ENCODE measurements around the gene HACD1.

HACD1 gene

DNA sequence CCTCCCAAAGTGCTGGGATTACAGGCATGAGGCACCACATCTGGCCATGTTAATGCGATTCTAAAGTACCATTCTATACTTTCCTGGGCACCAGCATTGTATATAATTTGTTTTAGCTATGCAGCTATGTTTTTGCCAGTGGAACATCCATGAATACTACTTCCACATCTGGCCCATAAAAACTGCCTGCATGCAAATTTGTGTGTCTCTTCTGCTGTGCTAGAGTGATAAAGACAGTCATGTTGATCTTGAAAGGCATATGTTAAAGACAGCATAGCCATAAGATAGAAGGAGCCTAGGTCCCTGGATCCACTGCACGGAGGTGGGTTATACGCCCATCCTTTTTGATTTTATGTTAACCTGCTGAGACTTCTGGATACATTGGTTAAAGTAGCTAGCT is 52.3 kb downstream of the HACD1 start:
- DNase-seq: no peak

DNA sequence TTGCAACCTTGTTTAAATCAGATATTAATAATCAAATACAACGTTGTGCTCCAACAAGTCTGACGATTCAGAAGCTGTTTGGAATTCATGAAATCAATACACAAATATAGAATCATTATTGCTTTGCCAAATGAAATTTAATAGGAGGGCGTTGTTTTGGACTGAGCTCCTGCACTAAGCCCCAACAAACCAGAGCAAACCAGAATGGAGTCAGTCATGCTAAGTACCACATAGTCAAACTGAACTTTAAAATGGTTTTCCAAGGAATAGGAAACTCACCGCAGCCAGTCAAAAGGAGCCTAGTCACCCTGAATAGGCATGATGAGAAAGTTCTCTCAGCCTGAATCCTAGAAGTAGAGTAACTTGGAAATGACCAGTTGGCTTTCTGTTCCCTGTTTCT is 53.7 kb downstream of the HACD1 start:
- DNase-seq: no peak

DNA sequence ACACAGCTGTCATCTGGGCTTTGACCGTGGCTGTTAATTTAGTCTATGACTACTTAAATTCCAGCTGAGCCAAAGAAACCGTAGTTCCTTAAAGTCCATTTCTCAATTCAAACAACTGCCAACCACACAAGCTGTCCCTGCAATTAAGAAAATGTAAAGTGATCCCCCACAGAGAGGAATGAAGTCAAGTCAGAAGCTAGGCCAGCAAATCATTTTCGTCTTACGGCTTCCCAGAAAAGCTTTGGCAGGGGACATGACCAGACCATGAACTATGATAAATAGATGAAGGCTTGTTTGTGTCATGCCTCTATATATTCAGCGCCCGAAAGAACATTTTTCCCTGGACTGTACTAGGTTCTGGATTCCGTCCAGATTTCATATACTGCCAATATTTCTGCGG is 54.6 kb downstream of the HACD1 start:
- DNase-seq: no peak

DNA sequence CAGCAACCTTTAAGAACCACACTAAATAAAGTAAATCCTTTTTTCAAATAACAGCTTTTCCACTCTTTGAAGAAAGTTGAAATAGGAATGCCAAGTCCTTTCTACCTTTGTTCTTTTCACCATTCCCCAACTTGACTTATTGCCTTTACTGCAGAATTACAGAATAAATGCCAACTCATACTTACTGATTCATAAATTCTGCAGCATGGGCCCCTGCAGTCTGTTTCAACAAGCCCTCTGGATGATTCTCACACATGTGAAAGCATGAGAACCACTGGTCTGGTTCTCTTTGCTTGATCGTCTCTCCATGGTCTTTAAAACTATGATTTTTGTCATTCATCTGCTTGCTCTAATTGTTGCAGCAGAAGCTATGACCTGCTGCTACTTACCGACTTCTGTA is 56.1 kb downstream of the HACD1 start:
- no peak for DNase-seq

DNA sequence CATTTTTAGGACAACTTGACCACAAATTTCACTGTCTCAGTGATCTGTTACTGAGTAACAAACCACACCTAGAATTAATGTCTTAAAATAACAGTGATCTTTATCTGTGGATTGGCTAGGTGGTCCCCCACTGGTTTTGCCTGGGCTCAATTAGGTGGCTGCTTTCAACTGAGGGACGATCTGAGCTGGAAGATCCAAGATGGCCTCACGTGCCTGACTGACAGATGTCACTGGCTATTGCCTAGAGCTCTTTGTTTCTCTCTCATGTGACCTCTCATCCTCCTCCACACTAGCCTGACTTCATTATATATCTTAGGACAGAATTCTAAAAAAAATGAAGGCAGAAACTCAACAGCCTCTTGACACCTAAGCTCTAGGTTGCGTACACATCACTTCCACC is 59.7 kb downstream of the HACD1 start:
- DNase-seq: no peak

DNA sequence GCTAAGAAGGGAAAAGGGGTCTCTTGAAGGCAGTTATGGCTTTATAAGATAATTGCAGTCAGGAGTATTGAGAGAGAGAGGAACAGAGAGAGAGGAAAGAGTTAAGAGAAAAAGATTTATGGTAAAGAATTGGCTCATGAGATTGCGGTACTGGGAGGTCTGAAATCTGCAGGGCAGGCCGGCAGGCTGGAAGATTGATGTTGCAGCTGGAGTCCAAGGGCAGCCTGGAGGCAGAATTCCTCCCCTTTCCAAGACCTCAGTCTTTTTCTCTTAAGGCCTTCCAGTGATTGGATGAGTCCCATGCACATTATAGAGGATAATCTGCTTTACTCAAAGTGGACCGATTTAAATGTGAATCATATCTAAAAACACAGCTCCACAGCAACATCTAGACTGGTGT is 68.4 kb downstream of the HACD1 start:
- DNase-seq: no peak

DNA sequence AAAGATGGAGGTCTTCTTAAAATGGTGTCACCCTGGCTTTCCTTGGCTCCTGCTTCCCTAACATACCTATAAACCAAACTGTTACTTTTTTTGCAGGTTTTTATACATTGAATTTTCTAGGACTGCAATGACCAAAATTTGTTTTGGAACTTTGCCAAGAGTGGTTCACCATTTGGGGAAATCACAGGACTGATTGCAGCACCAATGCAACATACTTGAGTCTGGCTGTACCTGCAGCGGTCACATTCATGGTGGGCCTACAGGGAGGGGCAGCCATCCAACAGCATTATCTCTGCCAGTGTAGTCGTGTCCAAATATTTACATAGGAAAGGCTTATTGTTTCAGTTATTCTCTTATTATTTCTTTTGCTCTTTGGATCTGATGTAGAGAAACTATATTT is 69.0 kb downstream of the HACD1 start:
- DNase-seq: no peak

DNA sequence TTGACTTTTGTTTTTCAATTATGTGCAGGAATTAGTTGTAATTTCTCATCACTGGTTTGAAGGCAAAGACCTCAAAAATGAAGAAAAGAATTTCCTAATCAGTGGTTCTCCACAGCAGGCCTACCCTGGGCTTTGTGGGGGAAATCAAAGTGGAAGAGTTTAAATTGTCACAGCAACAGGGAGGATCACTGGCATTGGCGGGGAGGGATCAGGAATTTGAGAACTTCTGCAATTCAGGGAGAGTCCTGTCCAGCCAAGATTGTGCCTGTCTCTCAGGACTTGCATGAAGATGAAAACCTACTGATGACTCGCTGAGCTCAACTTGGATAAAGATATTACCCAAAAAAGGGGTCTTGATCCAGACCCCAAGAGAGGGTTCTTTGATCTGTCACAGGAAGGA is 70.1 kb downstream of the HACD1 start:
- DNase-seq: no peak

DNA sequence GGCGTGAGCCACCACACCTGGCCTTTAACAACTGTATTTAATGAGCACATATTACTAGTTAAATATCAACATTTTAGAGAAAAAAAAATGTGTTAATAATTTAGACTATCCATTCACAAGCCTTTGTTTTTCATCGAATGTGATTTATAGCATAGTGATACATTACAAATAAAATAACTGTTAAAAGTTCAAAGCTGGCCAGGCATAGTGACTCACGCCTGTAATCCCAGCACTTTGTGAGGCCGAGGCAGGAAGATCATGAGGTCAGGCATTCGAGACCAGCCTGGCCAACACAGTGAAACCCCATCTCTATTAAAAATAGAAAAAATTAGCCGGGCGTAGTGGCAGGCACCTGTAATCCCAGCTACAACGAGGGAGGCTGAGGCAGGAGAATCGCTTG is 72.7 kb downstream of the HACD1 start:
- DNase-seq: no peak
